ENCODE results near the gene SPATA46.
"Not testable (repeated sequence)": the region's sequence is repeated elsewhere in the genome, so short reads cannot be mapped to it uniquely, and the experiment has no call there.

SPATA46 gene

GRCh38 chr1:162353702-162354101, 23.0 kb downstream of the SPATA46 start:
- DNase-seq (ENCODE audit: low read depth in 2 of 2), result no peak

GRCh38 chr1:162353078-162353477, 23.6 kb downstream of the SPATA46 start:
- DNase-seq (ENCODE audit: low read depth in 2 of 2), result no peak

- DNase-seq (ENCODE audit: low read depth in 2 of 2), result not testable (repeated sequence)
Observed at GRCh38 chr1:162351874-162352273, 24.8 kb downstream of the SPATA46 start.

GRCh38 chr1:162351246-162351842, 25.3 kb downstream of the SPATA46 start:
- DNase-seq (ENCODE audit: low read depth in 2 of 2), result no peak

GRCh38 chr1:162349635-162350330, 26.9 kb downstream of the SPATA46 start:
- no peak for DNase-seq (ENCODE audit: low read depth in 2 of 2)

GRCh38 chr1:162347281-162347680, 29.4 kb downstream of the SPATA46 start:
- no peak for DNase-seq (ENCODE audit: low read depth in 2 of 2)

- no peak for DNase-seq (ENCODE audit: low read depth in 2 of 2)
Observed at GRCh38 chr1:162343470-162343869, 33.2 kb downstream of the SPATA46 start.

GRCh38 chr1:162342452-162342983, 34.1 kb downstream of the SPATA46 start:
- DNase-seq (ENCODE audit: low read depth in 2 of 2), result no peak

GRCh38 chr1:162336621-162337285, 39.9 kb downstream of the SPATA46 start:
- no peak for DNase-seq (ENCODE audit: low read depth in 2 of 2)

GRCh38 chr1:162335126-162335525, 41.5 kb downstream of the SPATA46 start:
- no peak for DNase-seq (ENCODE audit: low read depth in 2 of 2)

- no peak for DNase-seq (ENCODE audit: low read depth in 2 of 2)
Observed at GRCh38 chr1:162333991-162334390, 42.7 kb downstream of the SPATA46 start.

- no peak for DNase-seq (ENCODE audit: low read depth in 2 of 2)
Observed at GRCh38 chr1:162329826-162330225, 46.8 kb downstream of the SPATA46 start.

GRCh38 chr1:162328512-162328911, 48.1 kb downstream of the SPATA46 start:
- DNase-seq (ENCODE audit: low read depth in 2 of 2), result no peak

GRCh38 chr1:162327788-162328165, 48.9 kb downstream of the SPATA46 start:
- DNase-seq (ENCODE audit: low read depth in 2 of 2), result no peak

GRCh38 chr1:162327144-162327787, 49.4 kb downstream of the SPATA46 start:
- DNase-seq (ENCODE audit: low read depth in 2 of 2), result no peak

- DNase-seq (ENCODE audit: low read depth in 2 of 2), result no peak
Observed at GRCh38 chr1:162326559-162326958, 50.1 kb downstream of the SPATA46 start.

- no peak for DNase-seq (ENCODE audit: low read depth in 2 of 2)
Observed at GRCh38 chr1:162324396-162324795, 52.3 kb downstream of the SPATA46 start.

Measured in stimulated activated CD8-positive, alpha-beta memory T cell treated with anti-CD3 and anti-CD28 coated beads, Interleukin-2, amount 100 ng/mL, for 1 hour (primary cell).